G401.6 (cell line): Measurements from ENCODE around the gene APBA1.

Experiments used
- FAIRE-seq: peaks from 2 replicates; lab custom pipeline; 2012; peaks lifted over from hg19 to GRCh38; lab: Jason Lieb, UNC

APBA1 gene

DNA sequence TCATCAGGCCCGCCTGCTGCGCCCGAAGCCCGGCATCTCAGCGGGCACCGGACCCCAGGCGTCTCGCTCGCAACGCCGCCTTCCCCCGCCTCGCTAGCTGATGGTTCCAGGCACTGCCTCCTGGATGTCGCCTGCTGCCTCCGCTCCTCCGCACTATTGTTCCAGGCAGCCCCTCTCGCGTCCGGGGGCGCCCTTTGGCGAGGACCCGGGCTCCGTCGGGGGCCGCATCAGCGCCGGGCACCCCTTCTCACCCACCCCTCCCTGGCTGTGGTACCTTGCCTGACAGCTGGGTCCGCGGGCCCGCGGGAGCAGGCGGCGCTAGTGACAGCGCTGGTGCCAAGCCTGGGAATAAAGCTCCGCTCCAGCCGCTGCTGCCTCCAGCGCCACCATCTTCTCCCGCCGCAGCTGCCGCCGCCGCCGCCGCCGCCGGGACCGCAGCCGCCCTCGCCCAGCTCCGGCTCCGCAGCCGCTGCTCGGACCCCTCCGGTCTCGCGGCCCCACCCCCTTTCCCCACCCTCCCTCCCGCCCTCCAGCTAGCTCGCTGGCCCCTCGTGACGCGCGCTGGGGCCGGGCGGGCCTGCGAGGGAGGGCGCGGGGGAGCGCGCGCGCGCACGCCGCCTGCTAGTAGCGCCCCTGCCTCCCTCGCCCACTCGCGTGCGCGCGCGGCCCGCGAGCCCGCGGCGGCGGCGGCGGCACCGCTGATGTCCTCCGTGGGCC, at the start of gene APBA1:
APBA1 (minus strand) TSS at position 493 of the 717 bp plus-strand sequence.
- no peak for FAIRE-seq

DNA sequence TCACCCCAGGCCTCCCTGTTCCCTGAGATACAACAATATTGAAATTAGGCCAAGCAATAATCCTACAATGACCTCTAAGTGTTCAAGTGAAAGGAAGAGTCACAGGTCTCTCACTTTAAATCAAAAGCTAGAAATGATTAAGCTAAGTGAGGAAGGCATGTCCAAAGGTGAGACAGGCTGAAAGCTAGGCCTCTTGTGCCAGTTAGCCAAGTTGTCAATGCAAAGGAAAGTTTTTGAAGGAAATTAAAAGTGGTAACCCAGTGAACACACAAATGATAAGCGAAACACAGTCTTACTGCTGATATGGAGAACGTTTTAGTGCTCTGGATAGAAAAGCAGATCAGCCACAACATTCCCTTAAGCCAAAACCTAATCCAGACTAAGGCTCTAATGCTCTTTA, 47.8 kb upstream of the APBA1 start:
- no peak for FAIRE-seq

DNA sequence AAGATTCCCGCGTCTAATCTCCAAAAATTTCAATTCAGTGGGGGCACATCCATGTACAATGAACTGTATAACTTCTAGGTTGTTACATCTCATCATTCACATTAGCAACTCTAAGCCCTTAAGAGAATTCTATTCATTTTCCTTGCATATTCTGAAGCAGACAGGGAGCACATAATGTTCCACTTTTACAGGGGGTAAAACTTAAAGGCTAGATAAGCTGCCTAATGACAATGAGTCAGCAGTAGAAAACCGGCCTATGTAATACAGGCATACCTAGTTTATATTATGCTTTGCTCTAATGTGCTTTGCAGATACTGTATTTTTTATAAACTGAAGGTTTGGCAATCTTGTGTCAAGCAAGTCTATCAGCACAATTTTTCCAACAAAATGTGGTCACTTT, 47.2 kb upstream of the APBA1 start:
- no peak for FAIRE-seq

DNA sequence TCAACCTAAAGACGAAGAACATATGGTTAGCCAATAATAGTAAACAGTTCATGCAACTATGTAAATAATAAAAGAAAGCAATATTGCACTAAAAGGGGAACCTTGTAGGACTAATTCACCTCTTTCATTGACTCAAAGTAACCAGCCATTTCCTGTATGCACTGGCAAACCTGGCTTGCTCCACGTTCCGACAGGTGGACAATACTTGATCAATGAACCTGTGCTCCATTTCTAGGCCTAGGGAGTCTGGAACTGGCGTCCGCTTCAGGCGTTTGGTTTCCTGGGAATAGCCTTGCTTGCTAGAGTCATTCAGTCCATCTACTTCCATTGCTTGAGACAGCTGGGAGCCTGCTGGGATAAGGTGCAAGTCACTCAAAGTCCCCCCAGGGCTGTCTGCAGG, 46.0 kb upstream of the APBA1 start:
- FAIRE-seq: no peak

DNA sequence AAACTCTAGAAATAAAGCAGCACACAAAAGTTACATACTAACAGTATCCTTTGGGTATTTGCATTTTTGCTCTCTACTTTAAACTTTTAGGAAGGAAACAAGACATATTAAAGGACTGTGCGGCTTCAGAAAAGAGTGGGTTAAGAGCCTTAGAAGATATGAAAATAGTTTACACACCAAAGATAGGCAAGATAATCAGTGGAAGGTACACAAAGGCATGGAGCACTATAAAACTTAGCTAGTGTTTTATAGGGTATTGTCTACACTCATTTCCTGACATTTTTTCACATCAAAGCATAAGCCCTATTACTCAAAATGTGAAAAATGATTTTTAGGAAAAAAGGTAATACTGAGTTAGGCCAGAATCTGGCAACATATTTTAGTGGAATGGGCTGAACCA, 43.7 kb upstream of the APBA1 start:
- FAIRE-seq: no peak

DNA sequence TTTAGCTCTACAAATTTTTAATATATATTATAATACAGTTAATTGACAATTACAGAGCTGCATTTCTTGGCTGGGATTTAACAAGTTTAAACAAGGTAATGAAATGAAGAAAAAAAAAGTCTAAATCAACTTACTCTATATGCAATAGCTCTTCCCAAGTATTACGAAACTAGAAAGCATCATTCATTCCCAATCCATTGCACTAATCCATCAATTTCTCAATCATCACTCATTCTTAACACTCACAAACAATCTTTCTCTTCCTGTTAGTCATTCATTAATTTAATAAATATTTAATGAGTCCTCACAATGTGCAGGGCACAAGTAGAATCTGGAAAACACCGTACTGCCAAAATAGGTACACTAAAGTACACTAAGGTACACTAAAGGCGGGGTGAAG, 42.9 kb upstream of the APBA1 start:
- FAIRE-seq: no peak

DNA sequence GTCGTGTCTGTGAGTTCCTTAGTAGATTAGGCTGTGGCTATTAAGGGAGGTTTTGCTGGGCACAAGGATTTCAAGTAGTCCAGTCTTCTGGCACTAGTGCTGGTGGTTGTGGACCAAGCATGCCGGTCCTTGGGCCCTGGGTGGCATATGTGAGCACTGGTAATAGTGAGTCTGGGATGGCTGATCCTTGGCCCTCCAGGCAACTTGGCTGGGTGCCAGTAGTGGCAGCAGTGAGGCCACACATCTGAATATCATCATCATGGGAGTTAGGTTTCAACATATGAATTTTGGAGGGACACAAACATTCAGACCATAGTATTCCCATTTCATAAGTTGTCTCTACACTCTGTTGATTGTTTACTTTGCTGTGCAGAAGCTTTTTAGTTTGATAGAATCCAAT, 25.3 kb upstream of the APBA1 start:
- FAIRE-seq: no peak

DNA sequence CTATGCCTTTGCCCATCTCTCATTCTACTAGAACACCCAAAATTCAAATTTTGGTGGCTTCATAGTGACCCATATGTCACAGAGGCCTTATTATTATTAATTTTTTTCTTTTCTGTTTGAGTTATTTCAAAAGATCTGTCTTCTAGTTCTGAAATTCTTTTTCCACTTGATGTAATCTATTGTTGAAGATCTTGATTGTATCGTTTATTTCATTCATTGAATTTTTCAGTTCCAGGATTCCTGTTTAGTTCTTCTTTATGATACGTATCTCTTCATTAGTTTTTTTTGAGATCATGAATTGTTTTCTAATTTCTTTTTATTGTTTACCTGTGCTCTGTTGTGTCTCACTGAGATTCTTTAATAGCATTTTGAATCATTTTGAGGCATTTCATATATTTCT, 24.6 kb upstream of the APBA1 start:
- FAIRE-seq: no peak

DNA sequence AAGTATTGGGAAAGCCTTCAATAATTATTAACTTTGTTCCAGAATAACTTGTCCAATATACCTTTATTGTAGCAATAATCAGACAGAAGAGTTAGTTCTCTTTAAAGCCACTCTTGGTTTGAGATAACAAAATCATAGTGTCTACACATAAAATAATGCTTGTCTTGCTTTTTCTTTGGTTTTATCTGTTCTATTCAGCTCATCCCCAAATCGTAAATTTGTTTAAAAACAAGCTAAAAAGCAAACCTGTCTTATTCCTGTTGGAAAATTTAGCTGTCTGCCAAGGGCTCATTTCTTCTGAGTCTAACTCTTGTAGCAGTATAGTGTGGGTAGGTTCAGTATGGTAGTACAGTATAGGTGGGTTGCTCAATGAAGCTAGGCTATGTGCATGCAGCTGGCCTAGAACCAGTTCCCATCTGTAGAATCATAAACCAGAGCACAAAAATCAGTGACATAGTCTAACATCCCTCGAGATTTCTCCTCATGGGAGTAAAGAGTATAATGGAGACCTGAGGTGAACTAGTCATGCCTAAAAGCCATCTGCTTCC, 17.9 kb upstream of the APBA1 start:
- no peak for FAIRE-seq

DNA sequence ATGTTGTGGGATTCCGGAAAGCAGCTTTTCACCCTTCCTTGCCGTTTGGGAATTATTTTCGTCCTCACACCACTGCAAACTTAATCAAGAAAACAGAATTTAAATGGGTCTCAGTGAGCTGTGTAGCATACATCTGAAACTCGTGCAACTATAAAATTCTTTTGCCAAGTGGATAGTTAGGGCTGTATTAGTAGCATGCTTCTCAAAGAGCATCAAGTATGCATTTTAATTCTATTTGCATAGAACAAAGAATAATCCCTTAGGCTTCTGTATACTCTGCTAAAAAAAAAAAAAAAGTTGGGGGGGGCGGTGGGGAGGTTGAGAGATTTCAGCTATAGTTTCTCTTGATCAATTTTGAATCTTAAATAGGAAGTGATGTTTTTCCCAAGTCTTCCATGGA, 11.8 kb upstream of the APBA1 start:
- FAIRE-seq: no peak

DNA sequence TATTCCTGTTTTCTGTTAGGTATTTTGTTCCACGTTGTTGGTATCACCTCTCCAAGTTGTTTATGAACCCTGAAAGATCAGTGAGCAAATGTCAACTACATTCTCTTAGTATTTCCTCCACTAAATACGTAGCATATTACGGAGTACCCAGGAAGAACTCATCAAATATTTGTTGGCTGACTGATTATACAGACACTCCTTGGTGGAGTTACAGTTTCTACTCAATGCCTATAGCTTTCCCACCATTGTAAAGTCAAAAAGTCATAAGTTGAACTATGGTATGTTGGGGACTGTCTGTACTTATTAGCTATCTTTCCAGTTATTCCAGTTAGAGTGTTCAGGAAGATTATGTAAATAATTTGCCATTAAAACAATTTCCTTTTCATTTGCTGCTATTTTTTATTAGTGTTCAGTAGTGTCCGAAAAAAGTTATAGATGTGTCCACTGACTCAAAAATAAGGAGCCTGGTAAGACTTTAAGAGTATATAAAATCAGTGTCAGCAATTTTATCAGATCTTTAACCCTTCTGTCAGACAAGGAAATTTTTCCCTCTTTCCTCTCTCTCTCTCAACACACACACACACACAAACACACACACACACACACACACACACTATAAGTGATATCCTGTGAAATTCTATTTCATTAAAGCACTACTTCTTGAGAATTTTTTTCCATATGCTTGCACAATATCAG, 6.8 kb upstream of the APBA1 start:
- FAIRE-seq: no peak

DNA sequence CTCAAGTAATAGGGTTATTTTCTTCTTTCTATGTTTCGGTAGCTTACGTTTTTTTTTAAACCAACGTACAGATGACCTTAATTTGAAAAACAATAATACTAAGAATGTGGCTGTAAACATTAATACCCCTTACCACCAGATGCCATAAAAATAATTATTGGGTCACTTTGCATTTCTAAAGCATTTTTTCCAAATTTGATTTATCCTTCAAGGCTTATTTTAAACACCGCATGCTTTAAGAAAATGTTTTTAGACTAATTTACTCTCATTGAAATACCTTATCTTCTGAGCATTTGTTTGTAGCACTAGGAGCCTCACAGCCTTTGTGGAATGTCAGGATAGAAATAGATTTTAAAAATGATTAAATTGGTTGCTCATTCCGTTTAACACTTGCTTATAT, 5.8 kb upstream of the APBA1 start:
- FAIRE-seq: no peak

DNA sequence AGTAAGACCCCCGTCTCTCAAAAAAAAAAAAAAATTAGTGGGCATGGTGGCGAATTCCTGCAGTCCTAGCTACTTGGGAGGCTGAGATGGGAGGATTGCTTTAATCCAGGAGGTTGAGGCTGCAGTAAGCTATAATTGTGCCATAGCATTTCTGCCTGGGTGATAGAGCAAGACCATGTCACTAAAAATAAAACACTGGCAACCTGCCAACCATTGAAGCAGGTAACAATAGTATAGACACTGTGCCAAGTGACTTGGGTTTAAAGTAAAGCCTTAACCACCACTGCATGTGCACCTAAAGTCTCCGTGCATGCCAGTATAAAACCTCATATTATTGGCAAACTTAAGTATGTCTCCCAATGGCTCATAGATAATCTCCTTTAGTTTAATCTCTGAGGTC, 3.4 kb upstream of the APBA1 start:
- no peak for FAIRE-seq

DNA sequence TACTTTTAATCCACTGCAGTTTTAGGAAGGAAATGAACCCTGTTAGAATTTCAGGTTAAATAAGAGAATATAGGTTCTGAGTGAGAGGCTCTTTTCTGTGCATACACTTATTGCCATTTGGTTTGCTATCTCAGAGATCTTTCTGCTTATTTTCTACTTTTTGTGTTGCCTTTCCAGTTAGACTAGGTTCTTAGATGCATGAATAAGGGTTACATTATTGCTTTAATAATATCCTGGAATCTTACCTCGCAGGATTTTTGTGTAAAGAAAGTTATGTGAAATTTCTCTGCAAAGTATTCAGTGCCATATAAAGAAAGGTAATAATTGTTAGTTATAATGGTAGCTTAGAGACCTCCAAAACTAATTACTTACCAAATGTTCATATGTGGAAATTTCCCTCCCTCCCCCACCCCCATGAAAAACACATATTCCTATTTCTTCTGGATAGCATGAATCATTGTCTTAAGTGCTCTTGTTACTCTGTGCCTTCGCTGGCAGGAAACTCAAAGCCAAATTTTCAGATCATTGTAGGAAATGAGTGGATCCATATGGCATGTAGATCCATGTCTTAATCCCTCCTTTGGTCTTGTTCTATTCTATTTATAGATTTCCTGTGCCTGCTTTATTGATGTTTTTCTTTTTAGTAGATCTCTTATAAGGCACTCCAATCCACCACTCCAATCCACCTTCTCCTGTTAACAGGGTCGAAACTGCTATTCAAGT, 2.7 kb upstream of the APBA1 start:
- no peak for FAIRE-seq

DNA sequence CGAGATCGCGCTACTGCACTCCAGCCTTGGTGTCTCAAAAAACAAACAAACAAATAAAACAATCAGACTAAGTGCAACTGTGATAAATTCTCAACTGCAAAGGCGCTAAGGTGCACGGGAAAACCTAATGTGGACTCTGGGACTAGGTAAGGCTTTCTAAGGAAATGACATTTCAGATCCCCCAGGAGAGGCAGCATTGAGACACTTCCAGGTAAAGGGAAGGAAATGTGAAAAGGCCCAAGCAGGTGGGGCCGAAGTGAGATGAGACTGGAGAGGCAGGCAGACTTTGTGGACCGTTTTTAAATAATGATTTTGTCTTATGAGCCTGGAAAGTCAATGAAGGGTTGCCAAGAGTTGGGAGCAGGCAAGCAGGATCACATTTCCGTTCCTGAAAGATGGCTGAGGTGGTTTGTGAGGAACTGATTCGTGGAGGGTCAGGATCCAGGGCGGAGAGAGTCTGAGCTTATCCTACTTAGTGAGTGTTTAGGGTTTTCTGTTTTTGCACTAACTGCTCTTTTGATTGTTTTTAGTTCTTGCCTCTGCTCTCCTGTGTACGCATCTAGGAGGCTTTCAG, 2.0 kb upstream of the APBA1 start:
- no peak for FAIRE-seq

DNA sequence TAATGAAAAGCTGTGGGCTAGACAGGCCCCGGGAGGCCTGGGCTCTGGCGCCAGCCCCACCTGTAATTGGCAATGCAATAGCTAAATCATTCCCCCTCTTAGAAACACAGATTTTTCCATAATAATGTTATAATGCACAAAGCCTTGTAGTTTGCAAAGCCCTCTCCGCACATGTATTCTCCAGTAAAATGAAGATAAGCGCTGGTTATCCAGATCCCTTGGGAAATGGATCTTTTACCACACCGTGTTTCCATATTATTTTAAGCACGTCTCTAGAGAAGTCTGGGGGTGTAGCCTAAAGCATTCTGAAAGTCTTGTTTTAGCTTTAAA, 1.1 kb upstream of the APBA1 start:
- no peak for FAIRE-seq

DNA sequence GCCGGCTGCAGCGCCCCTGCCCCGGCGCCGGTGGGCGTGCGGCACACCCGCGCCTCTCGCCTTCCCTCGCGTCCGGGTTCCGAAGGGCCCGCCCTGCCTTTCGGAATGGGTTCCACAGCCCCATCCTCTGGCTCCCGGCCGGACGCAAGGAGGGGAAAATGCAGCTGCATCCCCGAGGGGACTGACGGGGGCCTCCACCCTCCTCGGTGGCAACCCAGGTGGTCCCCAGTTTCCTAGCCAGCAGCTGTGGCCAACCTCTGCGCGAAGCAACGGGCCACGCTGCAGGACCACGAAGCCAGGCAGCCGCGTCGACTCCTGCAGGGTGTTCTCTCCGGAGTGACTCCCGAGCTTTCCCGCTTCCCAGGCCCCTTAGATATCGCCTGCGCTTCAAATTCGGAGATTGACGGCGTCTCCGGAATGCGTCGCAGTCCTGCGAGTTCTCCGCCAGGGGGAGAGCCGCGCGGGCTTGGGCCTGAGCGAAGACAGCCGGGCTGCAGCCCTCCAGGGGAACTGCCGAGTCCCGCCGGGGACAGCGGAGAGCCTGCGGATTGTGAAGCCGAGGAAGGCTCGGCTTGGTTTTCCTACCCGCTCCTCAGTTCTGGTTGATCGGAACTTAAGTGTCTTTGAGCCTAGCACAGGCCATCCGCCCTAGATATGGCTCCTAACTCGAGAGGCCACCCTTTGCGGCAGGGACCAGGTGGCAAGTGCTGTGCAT, 582 bp upstream of the APBA1 start:
- FAIRE-seq: peak; percentile 56

DNA sequence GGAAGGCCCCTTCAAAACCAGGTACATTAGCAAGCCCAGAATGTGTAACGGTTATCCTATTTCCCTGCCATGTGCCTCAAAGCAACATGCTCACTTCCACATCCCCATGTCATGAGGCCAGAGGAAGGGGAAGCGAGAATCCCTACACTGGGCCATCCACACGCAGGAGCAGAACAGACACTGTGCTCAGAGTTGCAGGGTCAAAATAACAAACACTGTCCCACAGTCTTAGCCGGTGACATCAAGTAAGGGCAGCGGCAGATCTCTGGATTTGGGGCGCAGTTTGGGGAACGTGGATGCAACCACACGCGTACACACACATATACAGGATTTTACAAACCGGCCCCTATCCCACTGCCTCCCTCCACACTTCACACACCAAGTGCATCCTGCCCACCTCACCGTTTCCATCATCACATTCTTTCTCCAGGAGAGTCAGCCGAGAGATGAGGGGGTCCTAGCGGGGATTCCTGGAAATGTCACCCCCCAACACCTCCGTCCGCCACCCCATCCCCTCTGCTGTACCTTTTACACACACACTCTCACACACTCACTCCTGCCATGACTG, 776 bp downstream of the APBA1 start:
- FAIRE-seq: no peak

DNA sequence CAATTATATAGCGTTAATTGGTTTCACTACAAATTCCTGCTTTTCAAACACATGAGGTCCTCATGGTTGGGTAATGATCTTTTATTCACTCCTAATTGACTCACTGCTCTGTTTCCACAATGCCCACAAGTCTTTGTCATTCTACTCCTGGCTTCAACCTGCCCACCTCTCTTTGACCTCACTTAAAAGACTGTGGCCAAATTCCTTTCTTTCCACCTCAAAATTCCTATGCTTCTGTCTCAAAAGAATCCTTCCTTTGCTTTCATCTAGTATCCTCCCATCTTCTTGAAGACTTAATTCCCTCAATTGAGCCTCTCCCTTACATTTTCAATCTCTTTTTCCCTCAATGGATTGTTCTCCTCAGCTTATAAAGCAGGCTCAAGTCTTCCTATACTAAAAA, 4.9 kb downstream of the APBA1 start:
- FAIRE-seq: no peak

DNA sequence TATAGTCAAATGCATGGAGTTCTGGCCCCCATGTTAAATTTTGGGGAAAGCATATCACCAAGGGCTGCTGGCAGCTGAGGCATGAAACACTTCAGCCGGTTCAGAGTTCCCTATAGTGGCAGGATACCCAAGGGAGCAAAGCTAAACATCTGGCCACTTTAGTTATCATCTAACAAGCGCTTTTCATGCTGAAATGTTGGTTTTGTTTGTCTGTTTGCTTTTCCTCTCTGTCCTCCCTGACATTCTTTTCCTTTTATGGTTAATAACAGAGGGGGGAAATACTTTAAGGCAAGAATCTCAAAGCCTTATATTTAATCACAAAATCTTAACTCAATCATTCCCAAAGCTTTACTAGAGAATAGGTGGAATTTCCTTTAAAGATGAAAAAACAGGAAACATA, 11.9 kb downstream of the APBA1 start:
- FAIRE-seq: no peak

DNA sequence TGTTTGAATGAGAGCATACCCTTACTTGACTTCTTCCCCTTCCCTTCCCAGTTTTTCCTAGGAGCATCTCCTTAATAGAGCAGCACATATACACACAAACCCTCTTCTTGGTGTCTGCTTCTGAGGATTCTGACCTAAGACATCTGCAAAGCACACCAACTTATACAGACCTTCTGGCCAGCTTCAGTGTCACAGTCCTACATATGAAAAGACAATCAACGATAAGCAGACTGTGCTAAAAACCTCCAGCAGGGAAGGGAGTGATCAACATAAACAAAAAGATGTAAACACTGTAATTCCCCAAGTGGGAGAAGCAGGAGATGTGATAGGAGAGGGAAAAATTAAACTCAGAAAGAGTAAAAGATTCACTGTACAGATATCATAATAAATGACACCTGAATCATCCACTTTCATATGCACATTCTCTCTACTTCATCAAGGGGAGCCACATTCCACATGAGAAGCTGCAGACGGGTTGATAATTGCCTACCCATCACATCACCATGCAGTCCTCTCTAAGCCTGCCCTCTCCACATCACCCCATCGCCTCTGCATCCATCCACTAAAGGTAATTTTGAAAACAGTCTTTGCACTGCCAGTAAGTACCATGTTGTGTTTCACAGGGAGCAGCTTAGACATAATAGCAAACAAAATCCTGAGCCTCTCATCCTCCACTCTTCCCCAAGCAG, 13.0 kb downstream of the APBA1 start:
- no peak for FAIRE-seq
